GM21526 (cell line): ENCODE results near the gene REM1.
A peak's percentile ranks its signal among the peaks of the same experiment; 100 is the strongest.
"Not testable (repeated sequence)": the region's sequence is repeated elsewhere in the genome, so short reads cannot be mapped to it uniquely, and the experiment has no call there.

ENCODE experiments used
- ATAC-seq: cut with Tn5 transposase; IDR thresholded peaks from one replicate; pipeline ENCODE4 v1.9.1; 2021; ENCODE audit warnings: moderate library complexity; ENCODE audit not compliant: unreplicated experiment, low FRiP score

Gene REM1, protein sequence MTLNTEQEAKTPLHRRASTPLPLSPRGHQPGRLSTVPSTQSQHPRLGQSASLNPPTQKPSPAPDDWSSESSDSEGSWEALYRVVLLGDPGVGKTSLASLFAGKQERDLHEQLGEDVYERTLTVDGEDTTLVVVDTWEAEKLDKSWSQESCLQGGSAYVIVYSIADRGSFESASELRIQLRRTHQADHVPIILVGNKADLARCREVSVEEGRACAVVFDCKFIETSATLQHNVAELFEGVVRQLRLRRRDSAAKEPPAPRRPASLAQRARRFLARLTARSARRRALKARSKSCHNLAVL

DNA sequence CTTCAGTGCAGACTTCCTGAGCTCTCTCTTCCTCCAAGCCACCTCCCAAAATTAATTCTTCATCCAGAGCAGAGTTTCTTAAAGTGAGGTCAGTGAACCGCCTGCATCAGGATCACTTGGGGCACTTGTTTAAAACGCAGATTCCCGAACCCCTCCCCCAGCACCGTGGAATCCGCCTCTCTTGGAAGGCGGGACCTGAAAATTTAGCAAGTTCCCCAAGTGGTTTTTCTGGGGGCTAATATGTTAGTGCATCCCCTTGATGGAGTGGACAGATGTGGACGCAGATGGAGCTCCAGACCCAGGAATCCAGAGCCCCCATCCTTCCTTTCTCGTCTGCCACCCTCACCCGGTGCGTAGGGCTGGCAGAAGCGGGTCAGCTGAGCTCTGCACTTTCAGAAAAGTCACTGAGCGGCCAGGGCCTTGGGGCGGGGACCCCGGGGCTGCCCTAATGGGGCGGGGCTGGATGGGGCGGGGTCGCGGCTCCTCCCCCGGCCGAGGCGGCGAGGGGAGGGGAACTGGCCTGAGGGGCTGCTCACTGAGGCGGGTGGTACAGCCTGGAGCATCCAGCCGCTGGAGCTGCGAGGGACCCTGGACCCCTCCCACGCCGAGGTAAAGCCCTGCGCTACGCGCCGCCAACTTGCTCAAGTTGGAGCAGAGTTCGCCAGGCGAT lies at the start of gene REM1, which contains the start of gene DEFB124:
REM1 (plus strand) TSS at position 531 of the 670 bp plus-strand sequence. CDS start 1,158 bp downstream, outside the sequence.
DEFB124 (minus strand) TSS at position 370 of the 670 bp plus-strand sequence. CDS start 2,114 bp downstream, outside the sequence.
- ATAC-seq: no peak

DNA sequence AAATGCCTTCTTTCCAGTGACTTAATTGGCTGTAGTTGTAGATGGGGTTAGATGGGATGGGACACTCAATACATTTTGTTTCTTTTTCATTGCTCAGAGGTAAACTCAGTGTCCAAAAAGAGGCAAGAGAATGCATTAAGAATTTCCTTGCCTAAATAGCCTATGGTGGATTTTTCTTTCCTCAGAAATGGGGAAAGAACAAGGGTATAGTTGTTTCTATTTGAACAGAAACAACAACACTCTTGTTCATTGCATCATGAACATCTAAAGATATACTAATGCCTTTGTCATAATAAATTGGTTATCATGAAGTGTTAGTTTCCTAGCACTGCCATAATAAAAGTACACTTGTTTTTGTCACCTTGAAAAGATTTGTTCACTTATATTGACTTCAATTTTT lies 49.3 kb upstream of the REM1 start:
- ATAC-seq: no peak

DNA sequence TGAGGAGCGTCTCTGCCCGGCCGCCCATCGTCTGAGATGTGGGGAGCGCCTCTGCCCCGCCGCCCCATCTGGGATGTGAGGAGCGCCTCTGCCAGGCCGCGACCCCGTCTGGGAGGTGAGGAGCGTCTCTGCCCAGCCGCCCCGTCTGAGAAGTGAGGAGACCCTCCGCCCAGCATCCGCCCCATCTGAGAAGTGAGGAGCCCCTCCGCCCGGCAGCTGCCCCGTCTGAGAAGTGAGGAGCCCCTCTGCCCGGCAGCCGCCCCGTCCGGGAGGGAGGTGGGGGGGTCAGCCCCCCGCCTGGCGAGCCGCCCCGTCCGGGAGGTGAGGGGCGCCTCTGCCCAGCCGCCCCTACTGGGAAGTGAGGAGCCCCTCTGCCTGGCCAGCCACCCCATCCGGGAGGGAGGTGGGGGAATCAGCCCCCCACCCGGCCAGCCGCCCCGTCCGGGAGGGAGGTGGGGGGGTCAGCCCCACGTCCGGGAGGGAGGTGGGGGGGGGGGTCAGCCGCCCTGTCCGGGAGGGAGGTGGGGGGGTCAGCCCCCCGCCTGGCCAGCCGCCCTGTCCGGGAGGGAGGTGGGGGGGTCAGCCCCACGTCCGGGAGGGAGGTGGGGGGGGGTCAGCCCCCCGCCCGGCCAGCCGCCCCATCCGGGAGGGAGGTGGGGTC lies 48.1 kb upstream of the REM1 start:
- not testable (repeated sequence) for ATAC-seq

DNA sequence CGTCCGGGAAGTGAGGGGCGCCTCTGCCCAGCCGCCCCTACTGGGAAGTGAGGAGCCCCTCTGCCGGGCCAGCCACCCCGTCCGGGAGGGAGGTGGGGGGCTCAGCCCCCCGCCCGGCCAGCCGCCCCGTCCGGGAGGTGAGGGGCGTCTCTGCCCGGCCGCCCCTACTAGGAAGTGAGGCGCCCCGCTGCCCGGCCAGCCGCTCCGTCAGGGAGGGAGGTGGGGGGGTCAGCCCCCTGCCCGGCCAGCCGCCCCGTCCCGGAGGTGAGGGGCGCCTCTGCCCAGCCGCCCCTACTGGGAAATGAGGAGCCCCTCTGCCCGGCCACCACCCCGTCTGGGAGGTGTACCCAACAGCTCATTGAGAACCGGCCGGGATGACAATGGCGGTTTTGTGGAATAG lies 47.5 kb upstream of the REM1 start:
- ATAC-seq: not testable (repeated sequence)

DNA sequence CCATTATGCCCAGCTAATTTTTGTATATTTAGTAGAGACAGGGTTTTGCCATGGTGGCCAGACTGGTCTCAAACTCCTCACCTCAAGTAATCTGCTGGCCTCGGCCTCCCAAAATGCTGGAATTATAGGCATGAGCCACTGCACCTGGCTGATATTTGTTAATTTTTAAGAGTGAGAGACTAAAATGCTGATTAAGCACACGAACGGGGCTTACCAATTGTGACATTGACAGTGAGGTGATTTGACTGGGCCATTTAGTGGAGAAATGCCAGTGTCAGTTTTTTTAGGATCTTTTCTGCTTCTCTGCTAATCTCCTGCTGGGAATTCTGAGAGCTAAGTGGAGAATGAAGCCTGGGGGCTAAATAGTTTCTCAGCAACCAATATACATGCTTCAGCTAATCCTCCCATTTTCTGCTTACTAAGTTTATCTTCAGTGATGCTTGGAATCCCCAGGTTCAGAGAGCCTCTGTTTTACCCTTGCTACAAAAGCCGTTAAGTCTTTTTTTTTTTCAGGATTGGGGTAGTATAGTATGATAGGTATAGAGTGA lies 44.4 kb upstream of the REM1 start:
- ATAC-seq: no peak

DNA sequence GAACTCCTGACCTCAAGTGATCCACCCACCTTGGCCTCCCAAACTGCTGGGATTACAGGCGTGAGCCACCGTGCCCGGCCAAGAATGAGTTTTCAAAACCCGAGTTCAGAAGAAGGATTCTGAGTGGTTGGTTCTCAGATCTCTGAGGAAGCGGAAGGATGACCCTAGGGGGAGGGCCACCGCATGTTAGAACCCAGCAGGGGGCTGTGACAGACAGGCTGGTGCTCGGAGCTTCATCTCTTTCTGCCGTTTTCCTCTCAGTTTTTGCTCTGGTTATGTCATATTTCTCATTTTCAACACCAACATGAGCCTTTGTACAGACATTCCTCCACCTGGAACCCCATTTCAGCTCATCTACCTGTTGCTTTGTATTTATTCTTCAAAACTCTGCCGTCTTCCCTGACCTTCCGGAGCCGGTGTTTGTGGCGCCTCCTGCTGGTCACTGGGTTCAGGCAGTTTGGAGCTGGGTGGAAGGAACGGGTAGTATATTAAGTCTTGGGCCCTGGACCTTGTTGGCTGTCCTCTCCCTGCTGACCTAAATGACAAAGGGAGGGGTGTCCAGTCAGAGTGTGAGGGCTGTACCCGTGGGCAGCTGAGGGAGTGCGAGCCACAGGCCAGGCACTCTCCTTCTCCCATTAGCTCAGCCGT lies 35.0 kb upstream of the REM1 start, which contains the start of gene DEFB123:
DEFB123 (plus strand) TSS at position 621 of the 648 bp plus-strand sequence. CDS start 67 bp downstream, outside the sequence.
- ATAC-seq: no peak

DNA sequence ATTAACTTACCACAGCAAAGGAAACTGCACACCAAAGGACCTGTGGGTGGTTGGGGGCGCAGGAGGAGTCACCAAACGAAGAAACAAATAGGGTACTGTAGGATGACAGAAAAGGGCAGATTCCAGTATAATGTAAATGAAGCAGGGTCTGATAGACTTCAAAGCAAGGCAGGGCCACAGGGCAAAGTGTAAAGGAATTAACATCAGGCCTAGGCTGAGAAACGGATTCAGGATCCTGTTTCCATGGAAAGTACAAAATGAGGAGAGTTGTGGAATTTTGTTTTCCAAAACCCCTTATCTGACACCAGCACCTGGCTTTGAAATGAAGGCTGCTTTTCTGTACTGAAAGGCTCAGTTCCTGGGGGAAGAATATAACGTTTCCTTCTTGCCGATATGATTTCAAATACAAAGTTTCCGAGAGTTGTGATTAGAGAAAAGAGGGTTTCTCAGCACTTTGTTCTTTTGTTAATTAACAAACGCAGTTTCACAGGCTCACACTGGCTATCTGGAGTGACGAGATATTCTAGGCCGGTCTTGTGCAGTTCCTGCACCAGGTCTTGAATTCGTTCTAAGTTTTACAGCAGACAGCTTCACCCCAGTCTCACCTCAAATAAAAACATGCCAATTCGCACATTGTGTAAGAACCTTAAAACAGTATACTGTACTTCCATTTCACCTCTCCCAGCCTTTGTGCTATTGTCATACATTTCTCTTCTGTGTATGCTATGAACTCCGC lies 28.8 kb upstream of the REM1 start:
- ATAC-seq: no peak

DNA sequence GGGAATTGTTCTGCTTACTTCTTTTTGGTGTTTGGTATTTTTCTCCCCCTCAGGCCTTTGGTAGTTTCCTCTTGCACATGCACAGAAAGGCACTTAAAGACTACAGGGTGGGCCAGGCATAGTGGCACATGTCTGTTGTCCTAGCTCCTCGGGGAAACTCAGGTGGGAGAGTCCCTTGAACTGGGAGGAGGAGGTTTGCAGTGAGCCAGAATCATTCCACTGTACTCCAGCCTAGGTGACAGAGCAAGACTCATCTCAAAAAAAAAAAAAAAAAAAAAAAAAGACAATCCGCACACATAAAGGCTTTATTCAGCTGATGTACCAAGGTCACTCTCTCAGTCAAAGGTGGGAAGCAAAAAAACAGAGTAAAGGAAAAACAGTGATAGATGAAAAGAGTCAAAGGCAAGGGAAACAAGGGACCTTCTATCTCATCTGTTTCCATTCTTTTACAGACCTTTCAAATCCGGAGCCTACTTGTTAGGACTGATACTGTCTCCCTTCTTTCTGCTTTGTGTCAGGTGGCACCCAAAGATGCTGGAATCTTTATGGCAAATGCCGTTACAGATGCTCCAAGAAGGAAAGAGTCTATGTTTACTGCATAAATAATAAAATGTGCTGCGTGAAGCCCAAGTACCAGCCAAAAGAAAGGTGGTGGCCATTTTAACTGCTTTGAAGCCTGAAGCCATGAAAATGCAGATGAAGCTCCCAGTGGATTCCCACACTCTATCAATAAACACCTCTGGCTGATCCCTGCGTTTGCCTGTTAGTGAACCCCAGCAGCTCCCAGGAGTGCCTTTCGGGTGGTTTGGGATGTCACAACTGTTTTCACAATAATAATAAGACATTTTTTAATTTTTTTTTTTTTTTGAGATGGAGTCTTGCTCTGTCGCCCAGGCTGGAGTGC lies 25.3 kb upstream of the REM1 start:
- ATAC-seq: no peak

DNA sequence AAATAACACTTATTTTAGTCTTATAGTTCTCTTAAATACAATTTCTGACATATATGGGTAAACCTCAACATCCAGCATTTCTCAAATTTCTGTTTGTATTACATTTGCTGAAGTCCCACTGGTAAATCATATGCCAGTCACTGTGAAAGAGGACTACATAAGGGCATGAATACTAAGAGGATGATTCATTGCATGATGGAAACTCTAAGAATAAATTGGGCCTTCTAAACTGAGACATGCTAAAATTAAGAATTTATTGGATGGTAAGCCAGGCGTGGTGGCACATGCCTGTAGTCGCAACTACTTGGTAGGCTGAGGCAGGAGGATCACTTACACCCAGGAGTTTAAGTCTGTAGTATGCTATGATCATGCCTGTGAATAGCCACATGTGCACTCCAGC lies 22.5 kb upstream of the REM1 start:
- no peak for ATAC-seq

DNA sequence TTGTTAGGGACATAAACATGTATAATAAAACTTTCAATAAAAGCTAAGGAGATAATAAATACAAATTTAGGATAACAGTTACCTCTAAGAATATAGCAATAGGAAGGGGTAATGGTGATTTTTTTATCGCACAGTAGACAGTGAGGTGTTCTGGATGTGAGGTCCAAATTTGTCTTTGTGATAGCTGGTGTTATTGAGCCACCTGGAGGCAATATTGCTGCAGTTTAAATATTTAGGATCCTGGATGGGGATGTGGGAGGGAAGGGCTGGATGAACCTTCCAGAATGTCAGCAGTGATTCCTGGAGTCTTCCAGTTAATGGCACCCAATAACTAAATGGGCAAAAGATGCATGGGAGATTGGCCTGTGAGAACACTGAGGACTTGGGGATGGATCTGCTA lies 20.7 kb upstream of the REM1 start:
- ATAC-seq: no peak

DNA sequence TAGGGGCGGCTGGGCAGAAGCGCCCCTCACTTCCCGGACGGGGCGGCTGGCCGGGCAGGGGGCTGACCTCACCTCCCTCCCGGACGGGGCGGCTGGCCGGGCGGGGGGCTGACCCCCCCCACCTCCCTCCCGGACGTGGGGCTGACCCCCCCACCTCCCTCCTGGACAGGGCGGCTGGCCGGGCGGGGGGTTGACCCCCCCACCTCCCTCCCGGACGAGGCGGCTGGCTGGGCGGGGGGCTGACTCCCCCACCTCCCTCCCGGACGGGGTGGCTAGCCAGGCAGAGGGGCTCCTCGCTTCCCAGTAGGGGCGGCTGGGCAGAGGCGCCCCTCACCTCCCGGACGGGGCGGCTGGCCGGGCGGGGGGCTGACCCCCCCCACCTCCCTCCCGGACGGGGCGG lies 4.1 kb upstream of the REM1 start:
- not testable (repeated sequence) for ATAC-seq

DNA sequence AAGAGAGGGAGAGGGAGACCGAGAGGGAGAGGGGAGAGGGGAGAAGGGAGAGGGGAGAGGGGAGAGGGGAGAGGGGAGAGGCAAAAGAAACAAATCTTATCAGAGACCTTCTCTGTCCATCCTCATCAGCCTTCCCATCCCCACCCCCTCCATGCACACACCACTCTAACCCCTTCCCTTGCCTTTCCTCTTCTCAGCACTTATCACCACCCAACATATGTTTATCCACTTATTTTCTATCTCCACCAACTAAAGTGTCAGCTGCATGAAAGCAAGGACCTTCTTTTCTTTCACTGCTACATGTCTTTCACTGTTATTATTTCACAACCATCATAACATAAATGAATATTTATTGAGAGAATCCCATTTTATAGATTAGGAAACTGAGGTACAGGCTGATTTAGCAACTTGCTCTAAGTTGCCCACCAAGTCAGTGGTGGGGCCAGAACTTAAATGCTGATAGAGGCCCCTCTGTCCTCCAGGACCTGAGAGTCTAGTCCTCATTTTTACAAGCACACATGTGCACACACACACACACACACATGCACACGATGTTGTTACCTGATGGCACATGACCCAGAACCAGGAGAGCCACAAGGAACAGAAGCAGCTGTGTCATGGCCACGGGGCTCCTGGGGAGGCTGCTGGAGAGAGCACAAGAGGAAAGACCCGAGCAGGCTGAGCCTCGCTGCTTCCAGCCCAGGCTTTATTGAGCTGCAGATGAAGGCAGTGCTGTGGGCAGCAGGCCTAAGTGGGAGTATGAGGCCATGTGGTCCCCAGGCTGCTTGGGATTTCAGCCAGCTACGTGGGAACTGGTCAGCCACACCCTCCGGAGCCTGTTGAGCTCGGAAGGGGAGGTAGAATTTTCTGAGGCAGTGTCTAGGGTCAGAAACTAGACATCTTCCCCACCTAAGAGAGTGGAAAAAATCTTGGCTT lies 2.4 kb upstream of the REM1 start:
- ATAC-seq: no peak

DNA sequence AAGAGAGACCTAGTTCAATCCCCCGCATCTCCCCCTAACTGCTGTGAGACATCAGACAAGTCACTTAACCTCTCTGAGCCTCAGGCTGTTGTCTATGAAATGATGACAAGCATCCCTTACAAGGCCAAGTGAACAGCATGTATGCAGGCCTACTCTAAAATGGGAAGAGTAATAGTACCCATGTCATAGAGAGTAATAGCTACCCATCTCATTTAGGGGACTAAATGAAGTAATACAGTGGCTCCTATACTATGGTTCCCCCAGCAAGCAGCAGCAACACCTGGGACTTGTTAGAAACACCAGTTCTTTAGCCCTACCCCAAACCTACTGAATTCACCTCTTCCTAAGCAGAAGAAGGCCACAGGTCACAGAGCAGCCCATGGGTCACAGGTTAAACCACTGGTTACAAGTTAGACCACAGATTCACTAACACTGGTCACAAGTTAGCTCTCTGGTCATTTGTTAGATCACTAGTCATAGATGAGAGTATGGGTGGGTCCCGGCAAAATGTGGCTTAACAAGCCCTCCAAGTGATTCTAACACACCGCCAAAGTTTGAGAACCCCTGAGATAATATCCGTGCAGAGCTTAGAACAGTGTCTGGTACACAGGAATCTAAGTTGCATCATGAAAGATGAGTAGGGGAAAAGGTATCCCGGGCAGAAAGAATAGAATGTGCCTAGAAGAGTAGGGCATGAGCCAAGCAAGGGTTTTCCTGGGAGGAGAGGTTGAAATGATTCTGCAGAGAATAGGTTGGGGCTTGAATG lies 1.6 kb upstream of the REM1 start:
- ATAC-seq: peak; percentile 17

DNA sequence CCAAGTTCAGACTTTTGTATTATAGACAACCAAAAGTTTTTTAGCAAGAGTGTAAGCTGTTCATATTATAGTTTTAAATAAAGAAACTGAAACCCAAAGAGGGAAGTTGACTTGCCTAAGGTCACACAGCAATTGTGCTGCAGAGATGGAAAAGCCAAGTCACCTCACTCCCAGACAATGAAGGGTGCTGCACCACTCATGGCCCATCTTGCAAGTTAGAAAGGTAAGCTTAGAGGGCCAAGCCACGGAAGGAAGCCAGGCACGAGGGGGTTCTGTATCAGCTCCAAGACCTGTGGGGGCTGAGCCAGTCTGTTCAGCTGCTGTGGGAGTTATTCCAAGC lies 1.0 kb upstream of the REM1 start:
- ATAC-seq: peak; percentile 86

DNA sequence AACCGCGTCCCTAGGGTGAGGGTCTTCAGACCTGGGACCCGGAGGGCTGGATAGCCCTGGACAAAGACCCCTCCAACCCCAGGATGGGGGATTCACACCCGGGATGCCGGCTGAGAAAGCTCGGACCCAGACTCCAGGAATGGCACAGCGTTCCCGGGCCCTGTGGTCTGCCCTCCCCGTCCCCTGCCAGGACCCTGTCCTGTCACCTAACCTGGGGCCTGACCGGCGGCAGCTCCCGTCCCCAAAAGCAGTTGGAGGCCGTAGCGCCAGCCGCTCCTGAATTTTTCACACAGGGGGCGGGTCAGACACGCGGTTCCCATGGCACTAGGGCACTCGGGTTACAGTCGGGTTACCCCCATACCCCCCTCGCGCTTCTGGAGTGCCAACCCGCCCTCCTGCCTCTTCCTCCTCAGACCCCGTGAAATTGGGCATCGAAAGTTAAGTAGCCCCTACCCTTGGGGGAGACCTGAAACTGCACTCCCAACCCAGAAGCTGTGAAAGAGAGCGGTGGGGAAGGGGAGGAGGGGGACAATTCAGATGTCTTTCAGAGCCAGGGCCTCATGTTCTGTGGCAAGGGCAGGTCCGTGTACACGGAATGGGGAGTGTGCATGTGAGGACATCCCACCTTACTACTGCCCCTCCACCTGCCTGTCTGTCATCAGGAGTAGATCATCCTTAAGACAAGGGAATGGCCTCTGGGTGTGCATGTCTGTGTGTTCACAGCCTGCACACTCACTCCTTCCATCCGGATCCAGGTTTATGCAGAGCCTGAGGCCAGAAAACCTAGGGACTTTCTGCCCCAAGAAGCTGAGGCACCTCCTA lies 595 bp downstream of the REM1 start:
- no peak for ATAC-seq

DNA sequence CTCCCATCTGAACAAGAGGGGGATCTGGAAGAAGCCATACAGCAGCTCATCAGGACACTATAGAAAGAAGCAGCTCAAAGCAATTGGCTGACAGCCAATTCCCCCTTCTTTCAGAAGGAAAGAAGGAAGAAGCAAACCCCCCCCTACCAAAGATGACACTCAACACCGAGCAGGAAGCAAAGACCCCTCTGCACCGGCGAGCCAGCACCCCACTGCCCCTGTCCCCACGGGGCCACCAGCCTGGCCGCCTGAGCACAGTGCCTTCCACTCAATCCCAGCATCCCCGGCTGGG lies 1.2 kb downstream of the REM1 start:
- ATAC-seq: no peak
